Endothelial cell of umbilical vein (primary cell): ENCODE results near the gene U2AF1. TPM values are rescaled to one million over a fixed set of nuclear protein-coding genes. Genes with fewer than 3 reads are reported as not detected.

Experiments
- polyA plus RNA-seq, 4 experiments: library from polyadenylated mRNA; depleted of rRNA in 3 of 4; stranded (reverse) in 3 of 4; unstranded in 1 of 4; fragments of >200 nt; gene quantifications; 2 replicates each; pipeline versions ENCODE4 v1.2.1 to v1.2.3, GENCODE V29; 2011 to 2012; ENCODE audit warnings: missing spikeins in 1 of 4
- total RNA-seq: library from RNA; stranded (reverse); gene quantifications from 2 replicates; pipeline ENCODE4 v1.2.3, GENCODE V29; 2021

Gene U2AF1
- total and polyA plus RNA-seq, 2 donors (not counting 3 experiments of a cell fraction or from before 2014, with no cell fraction given): 49.5 to 89.8 TPM

Other genes starting within 250 kb of the U2AF1 start
- gene WDR4, start 228.0 kb downstream of the U2AF1 start, total RNA-seq: 30.4 and 40.0 TPM in 2 replicates
- 18.6 and 24.5 TPM in 2 replicates for gene WDR4, start 228.0 kb downstream of the U2AF1 start, polyA plus RNA-seq
- gene NDUFV3, start 214.3 kb downstream of the U2AF1 start, total RNA-seq: 40.6 and 45.7 TPM in 2 replicates
- 12.1 and 13.4 TPM in 2 replicates for gene NDUFV3, start 214.3 kb downstream of the U2AF1 start, polyA plus RNA-seq
- gene ERVH48-1, start 181.9 kb downstream of the U2AF1 start, total RNA-seq: not detected in 2 replicates
- not detected in 2 replicates for gene ERVH48-1, start 181.9 kb downstream of the U2AF1 start, polyA plus RNA-seq
- 16.6 and 19.3 TPM in 2 replicates for gene PKNOX1, start 133.0 kb downstream of the U2AF1 start, total RNA-seq
- gene PKNOX1, start 133.0 kb downstream of the U2AF1 start, polyA plus RNA-seq: 15.8 and 23.6 TPM in 2 replicates
- 64.5 and 92.9 TPM in 2 replicates for gene CBS, start 31.7 kb downstream of the U2AF1 start, total RNA-seq
- 22.0 and 22.1 TPM in 2 replicates for gene CBS, start 31.7 kb downstream of the U2AF1 start, polyA plus RNA-seq
- not detected in 2 replicates for gene CRYAA, start 61.4 kb upstream of the U2AF1 start, total RNA-seq
- not detected in 2 replicates for gene CRYAA, start 61.4 kb upstream of the U2AF1 start, polyA plus RNA-seq